Cardiac fibroblast (primary cell): ENCODE data around the gene POMT1.

Source experiments
- DNase-seq, 2 donors: peaks; one replicate each; pipeline versions ENCODE4 v3.0.0 to v3.0.0-alpha.2; 2010; ENCODE audit warnings: low read depth in 2 of 2
- H3K4me3 ChIP-seq, 2 donors: replicated peaks in 1 of 2; 1 replicate in 1 of 2; 2 replicates in 1 of 2; pipeline ENCODE4 v1.5.1; 2011; ENCODE audit warnings: low read depth in 2 of 2, low read length in 2 of 2, mild to moderate bottlenecking in 2 of 2, moderate library complexity in 1 of 2
- TF ChIP-seq, protein P1 (sequence below): IDR thresholded peaks from one replicate; pipeline ENCODE4 v1.5.1; 2011; ENCODE audit warnings: low read depth, mild to moderate bottlenecking, low read length, inconsistent platforms

POMT1 gene

DNA sequence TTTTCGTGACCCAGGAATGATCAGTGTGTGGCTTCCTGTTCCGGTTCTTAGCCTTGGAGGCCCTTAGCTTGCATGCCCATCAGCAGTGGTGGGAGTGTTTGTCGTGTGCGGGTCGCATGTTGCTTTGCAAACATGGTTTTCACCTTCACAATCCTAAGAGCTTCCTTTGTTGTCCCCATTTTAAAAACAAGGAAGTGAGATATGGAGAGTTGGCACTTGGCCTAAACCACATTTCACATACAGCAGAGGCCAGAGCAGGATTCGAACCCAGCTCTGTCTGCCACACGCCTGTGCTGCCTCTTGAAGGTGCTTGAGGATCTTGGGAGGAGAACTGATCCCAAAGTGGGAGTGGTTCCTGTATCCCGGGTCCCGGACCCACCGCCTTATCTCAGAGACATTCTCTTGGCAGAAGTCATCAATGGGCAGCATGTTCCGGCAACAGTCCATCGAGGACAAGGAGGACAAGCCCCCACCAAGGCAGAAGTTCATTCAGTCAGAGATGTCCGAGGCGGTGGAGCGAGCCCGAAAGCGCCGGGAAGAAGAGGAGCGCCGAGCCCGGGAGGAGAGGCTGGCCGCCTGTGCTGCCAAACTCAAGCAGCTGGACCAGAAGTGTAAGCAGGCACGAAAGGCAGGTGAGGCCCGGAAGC, 38.2 kb upstream of the POMT1 start:
- peak in 1 of 2 donors; percentile 17 for DNase-seq
- H3K4me3 ChIP-seq: no peak overlapping the region
- TF ChIP-seq, protein P1, sequence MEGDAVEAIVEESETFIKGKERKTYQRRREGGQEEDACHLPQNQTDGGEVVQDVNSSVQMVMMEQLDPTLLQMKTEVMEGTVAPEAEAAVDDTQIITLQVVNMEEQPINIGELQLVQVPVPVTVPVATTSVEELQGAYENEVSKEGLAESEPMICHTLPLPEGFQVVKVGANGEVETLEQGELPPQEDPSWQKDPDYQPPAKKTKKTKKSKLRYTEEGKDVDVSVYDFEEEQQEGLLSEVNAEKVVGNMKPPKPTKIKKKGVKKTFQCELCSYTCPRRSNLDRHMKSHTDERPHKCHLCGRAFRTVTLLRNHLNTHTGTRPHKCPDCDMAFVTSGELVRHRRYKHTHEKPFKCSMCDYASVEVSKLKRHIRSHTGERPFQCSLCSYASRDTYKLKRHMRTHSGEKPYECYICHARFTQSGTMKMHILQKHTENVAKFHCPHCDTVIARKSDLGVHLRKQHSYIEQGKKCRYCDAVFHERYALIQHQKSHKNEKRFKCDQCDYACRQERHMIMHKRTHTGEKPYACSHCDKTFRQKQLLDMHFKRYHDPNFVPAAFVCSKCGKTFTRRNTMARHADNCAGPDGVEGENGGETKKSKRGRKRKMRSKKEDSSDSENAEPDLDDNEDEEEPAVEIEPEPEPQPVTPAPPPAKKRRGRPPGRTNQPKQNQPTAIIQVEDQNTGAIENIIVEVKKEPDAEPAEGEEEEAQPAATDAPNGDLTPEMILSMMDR: no peak

DNA sequence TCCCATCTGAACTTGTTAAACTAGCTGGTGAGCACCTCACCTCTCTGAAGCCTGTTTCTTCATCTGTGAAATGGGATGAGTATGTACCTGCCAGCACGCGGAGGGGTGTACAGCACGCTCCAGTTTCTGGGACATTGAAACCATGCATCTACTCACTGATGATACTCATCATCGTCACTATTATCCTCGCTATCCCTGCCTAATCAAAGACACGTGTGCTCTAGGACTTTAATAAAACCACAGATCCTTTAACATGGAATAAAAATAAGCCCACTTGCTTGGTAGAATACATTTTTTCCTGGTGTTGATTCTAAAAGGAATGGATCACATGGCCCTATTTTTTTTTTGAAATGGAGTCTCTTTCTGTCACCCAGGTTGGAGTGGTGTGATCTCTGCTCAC, 37.3 kb upstream of the POMT1 start:
- TF ChIP-seq, protein P1: no peak
- no peak overlapping the region for H3K4me3 ChIP-seq
- no peak for DNase-seq

DNA sequence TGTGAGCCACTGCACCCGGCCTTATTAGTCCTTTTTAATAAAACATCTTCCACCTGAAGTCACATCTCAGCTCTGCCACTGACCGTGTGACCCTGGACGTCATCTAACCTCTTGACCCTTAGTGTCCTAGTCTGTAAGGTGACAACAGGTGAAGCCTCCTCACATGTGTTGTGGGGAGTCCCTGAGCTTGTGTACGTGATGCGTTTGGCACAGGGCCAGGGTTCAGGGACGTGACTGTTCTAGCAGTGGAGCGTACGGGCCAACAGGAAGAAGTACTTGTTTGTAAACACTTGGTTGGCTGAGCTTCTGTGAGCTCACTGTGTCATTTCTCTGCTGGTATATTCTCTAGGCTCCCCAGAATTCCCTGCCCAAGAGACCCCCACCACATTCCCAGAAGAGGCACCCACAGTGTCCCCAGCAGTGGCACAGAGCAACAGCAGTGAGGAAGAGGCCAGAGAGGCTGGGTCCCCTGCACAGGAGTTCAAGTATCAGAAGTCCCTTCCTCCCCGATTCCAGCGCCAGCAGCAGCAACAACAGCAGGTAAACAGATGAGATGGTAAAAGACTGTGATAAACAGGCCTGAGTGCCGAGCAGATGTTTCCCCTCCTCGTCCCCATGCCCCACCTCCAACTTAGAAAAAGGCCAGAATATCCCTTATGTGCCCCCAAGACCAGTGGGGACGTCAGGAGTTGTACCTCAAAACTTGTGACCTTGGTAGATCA, 35.3 kb upstream of the POMT1 start:
- TF ChIP-seq, protein P1: no peak
- no peak for DNase-seq
- no peak overlapping the region for H3K4me3 ChIP-seq

DNA sequence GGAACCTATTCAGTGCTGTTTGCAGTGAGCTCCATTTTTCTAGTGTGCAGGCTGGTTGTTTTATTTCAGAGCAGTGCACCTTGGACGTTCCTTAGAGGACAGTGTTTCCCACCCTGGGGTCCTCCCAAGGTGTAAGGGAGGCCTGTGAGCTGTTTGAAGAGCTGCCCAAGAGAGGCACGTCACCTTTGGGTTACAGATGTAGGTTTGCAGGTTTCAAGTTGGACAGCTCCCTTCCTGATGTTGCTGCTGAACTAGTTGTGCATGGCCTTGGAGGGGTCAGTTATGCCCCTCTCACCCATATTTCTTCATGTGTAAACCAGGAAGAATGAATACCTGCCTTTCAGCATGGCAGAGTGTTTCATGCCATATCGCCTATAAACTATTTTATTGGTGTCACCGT, 34.7 kb upstream of the POMT1 start:
- no peak for DNase-seq
- TF ChIP-seq, protein P1: no peak
- no peak overlapping the region for H3K4me3 ChIP-seq

DNA sequence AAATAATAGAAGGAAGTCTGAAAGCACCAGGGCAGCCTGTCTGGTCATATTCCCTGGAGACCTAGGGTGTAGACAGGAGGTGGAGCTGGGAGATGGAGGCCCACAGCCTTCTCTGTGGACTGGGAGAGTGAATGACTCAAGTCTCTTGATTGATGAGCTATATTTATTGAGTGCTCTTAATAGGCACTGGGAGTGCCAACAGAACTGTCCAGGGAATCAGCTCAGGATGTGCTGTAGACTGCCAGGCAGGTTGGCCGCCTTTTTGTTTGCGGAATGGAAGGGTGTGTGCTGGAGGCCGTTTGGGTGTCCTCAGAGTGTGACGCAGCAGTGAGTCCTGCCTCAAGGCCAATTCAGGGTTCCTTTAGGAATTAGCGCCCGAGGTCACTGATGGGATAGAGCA, 33.4 kb upstream of the POMT1 start:
- no peak overlapping the region for H3K4me3 ChIP-seq
- TF ChIP-seq, protein P1: no peak
- peak in 1 of 2 donors; percentile 39 for DNase-seq

DNA sequence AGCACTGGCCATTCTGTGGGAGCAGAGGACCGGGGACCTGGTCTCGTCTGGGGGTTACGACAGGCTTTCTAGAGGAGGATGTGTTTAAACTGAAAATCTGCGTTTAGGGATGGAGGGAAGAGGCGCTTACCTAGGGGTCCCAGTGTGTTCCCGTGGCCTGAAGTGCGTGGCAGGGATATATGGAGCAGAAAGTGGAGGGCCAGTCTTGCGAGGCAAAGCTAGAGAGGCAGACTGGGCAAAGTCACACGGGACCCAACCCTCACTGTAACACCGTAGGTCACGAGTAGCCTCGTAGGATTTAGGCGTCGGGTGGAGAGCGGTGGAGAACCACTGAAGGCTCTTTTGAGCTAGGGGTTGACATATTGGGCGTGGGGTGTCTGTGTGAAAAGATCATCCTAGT, 32.8 kb upstream of the POMT1 start:
- TF ChIP-seq, protein P1: no peak
- no peak for DNase-seq
- no peak overlapping the region for H3K4me3 ChIP-seq
